ENCODE results near the gene FZD7. TPM values are rescaled to one million over a fixed set of nuclear protein-coding genes. Genes with fewer than 3 reads are reported as not detected.

Gene FZD7
- total and polyA plus RNA-seq, 2 donors (not counting 1 experiment from before 2014, with no cell fraction given), result 0.67 to 2.1 TPM

- TF ChIP-seq CTCF (IDR thresholded peaks at IDR 0.05) (no peak), EZH2 (IDR thresholded peaks at IDR 0.05; ENCODE audit: borderline replicate concordance, insufficient read depth, low read depth, low read length, poor library complexity, severe bottlenecking) (no peak)
- H3K9me3 ChIP-seq (ENCODE audit: control extremely low read depth in 1 of 3, control insufficient read depth in 2 of 3, insufficient read depth in 1 of 3, low read length in 2 of 3), result peaks cover 0 to 14% (median 0%) of the 10 kb centered on the region in 3 donors
- no peak overlapping the region for H3K4me3 ChIP-seq (ENCODE audit: control extremely low read depth in 1 of 5, extremely low read depth in 1 of 5, insufficient read depth in 1 of 5, low read depth in 2 of 5, low read length in 4 of 5)
- no peaks in the 10 kb centered on the region for H4K20me1 ChIP-seq (ENCODE audit: control insufficient read depth, insufficient read depth, low read length, poor library complexity, severe bottlenecking)
- CTCF ChIA-PET, result no interaction called here
- peaks cover 0 to 47% (median 37%) of the 10 kb centered on the region in 4 experiments for H3K27me3 ChIP-seq (replicated peaks in 1 of 4; ENCODE audit: control extremely low read depth in 1 of 4, control insufficient read depth in 3 of 4, insufficient read depth in 4 of 4, low read length in 3 of 4)
- H3K36me3 ChIP-seq (replicated peaks in 1 of 2; ENCODE audit: control extremely low read depth in 1 of 2, control insufficient read depth in 1 of 2, extremely low read depth in 1 of 2, insufficient read depth in 2 of 2, low read length in 1 of 2), result no peaks in the 10 kb centered on the region
- no peak for ATAC-seq (ENCODE audit: low read depth)
- no peak overlapping the region for H3K27ac Mint-ChIP-seq
- no peak overlapping the region for H3K9ac ChIP-seq (ENCODE audit: low read length)
- WGBS (ENCODE audit: insufficient coverage), result 83% methylated on average over 3 of the region's 4 CpGs
- no peak overlapping the region for H3K4me3 Mint-ChIP-seq
- no peak overlapping the region for H2AFZ ChIP-seq (ENCODE audit: insufficient read depth, low read depth, low read length, poor library complexity, severe bottlenecking)
- peaks cover 38% of the 10 kb centered on the region for H3K27me3 Mint-ChIP-seq
- intact Hi-C loops (cut with micrococcal nuclease), result loop anchor here (10.0 kb wide), 4 partner anchors 196 to 876 kb away; partner anchors contain the start of genes BMPR2, CARF, SUMO1 and WDR12
- DNase-seq, result no peak
- no peak overlapping the region for H3K4me2 ChIP-seq (replicated peaks; ENCODE audit: low read depth, low read length, poor library complexity, severe bottlenecking)
- no peaks in the 10 kb centered on the region for H3K9me3 Mint-ChIP-seq (ENCODE audit: insufficient read depth)
- peaks cover 13 to 17% of the 10 kb centered on the region in 2 donors for H3K4me1 ChIP-seq (ENCODE audit: control insufficient read depth in 2 of 2, insufficient read depth in 2 of 2, low read length in 2 of 2)
- no peak overlapping the region for H3K27ac ChIP-seq (ENCODE audit: low read length in 2 of 2)
- H3K79me2 ChIP-seq (ENCODE audit: control insufficient read depth, insufficient read depth, low read length), result no peaks in the 10 kb centered on the region
- POLR2A ChIA-PET, result no interaction called here
- H3K4me1 Mint-ChIP-seq, result peaks cover 4% of the 10 kb centered on the region
These were observed 5.0 kb downstream of the FZD7 start for GRCh38 chr2:202038471-202039277.

Measured in B cell (primary cell).